ENCODE data around the gene LRRN2. TPM values are rescaled to one million over a fixed set of nuclear protein-coding genes. Genes with fewer than 3 reads are reported as not detected.

Gene LRRN2
- total and polyA plus RNA-seq, 2 experiments from 2014 or later = 0.74 to 2.6 TPM

GRCh38 chr1:204645666-204646065 lies 39.9 kb downstream of the LRRN2 start:
- Mint-ChIP-seq H3K4me1 (peaks cover 30% of the 10 kb centered on the region), H3K27ac (0 out of 2 replicates have a peak overlapping the region, but pooled peaks have one; percentile 25), H3K4me3 (no peak overlapping the region), H3K27me3 (ENCODE audit: insufficient read depth, low read depth, poor library complexity) (peaks cover 2% of the 10 kb centered on the region), H3K9me3 (no peaks in the 10 kb centered on the region), H3K36me3 (ENCODE audit: low read depth) (no peaks in the 10 kb centered on the region)
- TF ChIP-seq EZH2 (IDR thresholded peaks at IDR 0.05; ENCODE audit: low read depth, unreplicated experiment) (no peak), ETS1 (IDR thresholded peaks at IDR 0.05) (no peak), JUNB (IDR thresholded peaks at IDR 0.05; ENCODE audit: unreplicated experiment) (no peak), STAT1 (IDR thresholded peaks at IDR 0.05; ENCODE audit: unreplicated experiment) (no peak), POLR2AphosphoS5 (IDR thresholded peaks at IDR 0.05; ENCODE audit: low read depth) (no peak), NANOG (IDR thresholded peaks at IDR 0.05; ENCODE audit: borderline replicate concordance) (no peak), EZH2phosphoT487 (IDR thresholded peaks at IDR 0.05; ENCODE audit: unreplicated experiment) (no peak), ZNF114 (CRISPR knock-in tag; IDR thresholded peaks at IDR 0.05) (no peak), REST (IDR thresholded peaks at IDR 0.05; ENCODE audit: unreplicated experiment) (no peak), CTCF (conservative IDR thresholded peaks at IDR 0.05; ENCODE audit: low read depth in 2 of 2) (no peak), ZNF462 (CRISPR knock-in tag; IDR thresholded peaks at IDR 0.05) (no peak), CREB1 (CRISPR knock-in tag; IDR thresholded peaks at IDR 0.05; ENCODE audit: low read depth) (no peak), ZNF331 (CRISPR knock-in tag; IDR thresholded peaks at IDR 0.05; ENCODE audit: low read depth) (no peak)
- Histone ChIP-seq H3K36me3 (ENCODE audit: insufficient read depth) (no peaks in the 10 kb centered on the region), H4K20me1 (replicated peaks; ENCODE audit: insufficient read depth) (no peaks in the 10 kb centered on the region), H3F3A (replicated peaks; ENCODE audit: low read depth) (no peaks in the 10 kb centered on the region), H2AFZ (no peak overlapping the region), H3K27me3 (ENCODE audit: insufficient read depth) (no peaks in the 10 kb centered on the region), H3K27ac (ENCODE audit: low read depth) (no peak overlapping the region), H3K4me3 (no peak overlapping the region), H3K4me1 (ENCODE audit: insufficient read depth) (peaks cover 20% of the 10 kb centered on the region), H3K79me2 (replicated peaks; ENCODE audit: insufficient read depth) (no peaks in the 10 kb centered on the region), H3K9me2 (ENCODE audit: insufficient read depth) (no peaks in the 10 kb centered on the region; the same call in 1 of the 2 replicates), H3K4me2 (no peak overlapping the region)
- ATAC-seq = no peak
- DNase-seq (ENCODE audit: low spot score) = no peak

All from GM23338 (cell line).